ENCODE data around the gene CDRT4. TPM values are rescaled to one million over a fixed set of nuclear protein-coding genes. Genes with fewer than 3 reads are reported as not detected.

The CDRT4 gene
- total and polyA plus RNA-seq, 2 donors (not counting 3 experiments of a cell fraction or from before 2014, with no cell fraction given) = 11.5 to 13.6 TPM

DNA sequence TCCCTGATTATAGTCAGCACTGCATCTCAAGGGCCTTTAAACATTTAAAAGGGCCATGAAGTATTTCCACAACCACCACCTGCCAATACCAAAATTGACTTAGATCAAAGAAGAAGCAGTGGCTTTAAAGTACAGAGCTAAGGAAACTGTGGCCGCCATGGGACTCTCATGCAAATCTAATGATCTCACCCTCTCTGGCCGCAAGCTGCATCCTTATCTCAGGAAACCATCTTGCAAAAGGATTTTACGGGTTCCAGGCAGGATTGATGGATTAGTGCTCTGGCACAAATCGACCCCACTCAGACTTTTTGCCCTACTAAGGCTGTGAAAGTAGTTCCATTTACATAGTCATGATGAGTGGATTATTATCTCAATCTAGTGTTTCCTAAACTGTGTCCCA is 22.6 kb downstream of the CDRT4 start:
- TF ChIP-seq POLR2AphosphoS5 (IDR thresholded peaks at IDR 0.05; ENCODE audit: insufficient read depth, low read depth, low read length) = peak; percentile 91
- peak; percentile 99 for TF ChIP-seq GATA2 (IDR thresholded peaks at IDR 0.05; ENCODE audit: insufficient read depth, insufficient read length, low read depth, low read length)
- peak; percentile 62 for TF ChIP-seq FOS (IDR thresholded peaks at IDR 0.05; ENCODE audit: borderline replicate concordance, insufficient read depth, low read length)
- TF ChIP-seq JUN (IDR thresholded peaks at IDR 0.05; ENCODE audit: borderline replicate concordance, insufficient read depth, insufficient read length, low read depth) = peak; percentile 96
- no peak for TF ChIP-seq EZH2 (IDR thresholded peaks at IDR 0.05; ENCODE audit: borderline replicate concordance, low read depth, low read length, severe bottlenecking)
- TF ChIP-seq, protein P1, sequence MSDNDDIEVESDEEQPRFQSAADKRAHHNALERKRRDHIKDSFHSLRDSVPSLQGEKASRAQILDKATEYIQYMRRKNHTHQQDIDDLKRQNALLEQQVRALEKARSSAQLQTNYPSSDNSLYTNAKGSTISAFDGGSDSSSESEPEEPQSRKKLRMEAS (IDR thresholded peaks at IDR 0.05; ENCODE audit: insufficient read depth, insufficient read length) = no peak
- no peak for TF ChIP-seq MYC (IDR thresholded peaks at IDR 0.05; ENCODE audit: low read depth, low read length)
- TF ChIP-seq, protein P2, sequence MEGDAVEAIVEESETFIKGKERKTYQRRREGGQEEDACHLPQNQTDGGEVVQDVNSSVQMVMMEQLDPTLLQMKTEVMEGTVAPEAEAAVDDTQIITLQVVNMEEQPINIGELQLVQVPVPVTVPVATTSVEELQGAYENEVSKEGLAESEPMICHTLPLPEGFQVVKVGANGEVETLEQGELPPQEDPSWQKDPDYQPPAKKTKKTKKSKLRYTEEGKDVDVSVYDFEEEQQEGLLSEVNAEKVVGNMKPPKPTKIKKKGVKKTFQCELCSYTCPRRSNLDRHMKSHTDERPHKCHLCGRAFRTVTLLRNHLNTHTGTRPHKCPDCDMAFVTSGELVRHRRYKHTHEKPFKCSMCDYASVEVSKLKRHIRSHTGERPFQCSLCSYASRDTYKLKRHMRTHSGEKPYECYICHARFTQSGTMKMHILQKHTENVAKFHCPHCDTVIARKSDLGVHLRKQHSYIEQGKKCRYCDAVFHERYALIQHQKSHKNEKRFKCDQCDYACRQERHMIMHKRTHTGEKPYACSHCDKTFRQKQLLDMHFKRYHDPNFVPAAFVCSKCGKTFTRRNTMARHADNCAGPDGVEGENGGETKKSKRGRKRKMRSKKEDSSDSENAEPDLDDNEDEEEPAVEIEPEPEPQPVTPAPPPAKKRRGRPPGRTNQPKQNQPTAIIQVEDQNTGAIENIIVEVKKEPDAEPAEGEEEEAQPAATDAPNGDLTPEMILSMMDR (IDR thresholded peaks at IDR 0.05; ENCODE audit: extremely low read depth in 1 of 2, insufficient read depth in 1 of 2, low read depth in 1 of 2, low read length in 2 of 2) = no peak
- peak; percentile 74 for TF ChIP-seq POLR2A (IDR thresholded peaks at IDR 0.05; ENCODE audit: low read depth, low read length)
- FAIRE-seq (peak; percentile 97), DNase-seq (ENCODE audit: low read depth, low spot score) (peak; percentile 96)
- Histone ChIP-seq H3K4me3 (replicated peaks in 1 of 3; ENCODE audit: insufficient read depth in 1 of 3, low read depth in 1 of 3, low read length in 3 of 3) (no peak overlapping the region), H2AFZ (ENCODE audit: low read depth, low read length) (peak overlapping the region; percentile 34), H3K9me3 (replicated peaks; ENCODE audit: control insufficient read depth, insufficient read depth, low read length) (no peaks in the 10 kb centered on the region), H3K4me2 (ENCODE audit: insufficient read depth, low read length) (peak overlapping the region; percentile 54), H3K27me3 (ENCODE audit: control insufficient read depth in 2 of 2, insufficient read depth in 2 of 2, low read length in 2 of 2) (no peaks in the 10 kb centered on the region), H4K20me1 (replicated peaks; ENCODE audit: control insufficient read depth, extremely low read depth, insufficient read depth, low read length) (no peaks in the 10 kb centered on the region), H3K4me1 (ENCODE audit: control insufficient read depth, extremely low read depth, insufficient read depth, low read length) (peaks cover 51% of the 10 kb centered on the region), H3K9ac (replicated peaks; ENCODE audit: extremely low read depth, insufficient read depth, low read length) (peak overlapping the region; percentile 67), H3K79me2 (ENCODE audit: control insufficient read depth, insufficient read depth, low read length) (no peaks in the 10 kb centered on the region), H3K9me1 (replicated peaks; ENCODE audit: control insufficient read depth, extremely low read depth, insufficient read depth, low read length) (no peaks in the 10 kb centered on the region), H3K36me3 (ENCODE audit: control insufficient read depth in 2 of 2, extremely low read depth in 1 of 2, insufficient read depth in 2 of 2, low read length in 2 of 2) (no peaks in the 10 kb centered on the region), H3K27ac (ENCODE audit: insufficient read depth, low read depth, low read length) (peak overlapping the region; percentile 92)
- intact Hi-C loops (cut with micrococcal nuclease) = loop anchor here (1.0 to 2.0 kb wide), 5 partner anchors 24 to 184 kb away; no protein-coding TSS in a partner anchor
- BruUV-seq (replicated peaks) = no TSS peak
- POLR2A ChIA-PET = interaction anchor here (0.7 kb wide), 2 partner anchors 36 to 43 kb away, joined by 3 to 4 read pairs; no protein-coding TSS in a partner anchor
- CTCF ChIA-PET = interaction anchor here (1.0 to 3.3 kb wide), 6 partner anchors 9 to 183 kb away, joined by 3 to 32 read pairs (median 8); no protein-coding TSS in a partner anchor
- dilution Hi-C loops (cut with MboI; ENCODE audit: extremely low pct_ligation_motif_present, low sequenced_read_pairs) = no loop called here

Measured in endothelial cell of umbilical vein (primary cell).